GM12872 (cell line): Measurements from ENCODE around the gene AP1G2.

ENCODE experiments used
- TF ChIP-seq, protein P1 (sequence below): IDR thresholded peaks from 3 replicates; pipeline ENCODE4 v1.5.1; 2011; ENCODE audit warnings: low read depth, mild to moderate bottlenecking, low read length, moderate library complexity; ENCODE audit not compliant: insufficient read depth

AP1G2 gene, protein sequence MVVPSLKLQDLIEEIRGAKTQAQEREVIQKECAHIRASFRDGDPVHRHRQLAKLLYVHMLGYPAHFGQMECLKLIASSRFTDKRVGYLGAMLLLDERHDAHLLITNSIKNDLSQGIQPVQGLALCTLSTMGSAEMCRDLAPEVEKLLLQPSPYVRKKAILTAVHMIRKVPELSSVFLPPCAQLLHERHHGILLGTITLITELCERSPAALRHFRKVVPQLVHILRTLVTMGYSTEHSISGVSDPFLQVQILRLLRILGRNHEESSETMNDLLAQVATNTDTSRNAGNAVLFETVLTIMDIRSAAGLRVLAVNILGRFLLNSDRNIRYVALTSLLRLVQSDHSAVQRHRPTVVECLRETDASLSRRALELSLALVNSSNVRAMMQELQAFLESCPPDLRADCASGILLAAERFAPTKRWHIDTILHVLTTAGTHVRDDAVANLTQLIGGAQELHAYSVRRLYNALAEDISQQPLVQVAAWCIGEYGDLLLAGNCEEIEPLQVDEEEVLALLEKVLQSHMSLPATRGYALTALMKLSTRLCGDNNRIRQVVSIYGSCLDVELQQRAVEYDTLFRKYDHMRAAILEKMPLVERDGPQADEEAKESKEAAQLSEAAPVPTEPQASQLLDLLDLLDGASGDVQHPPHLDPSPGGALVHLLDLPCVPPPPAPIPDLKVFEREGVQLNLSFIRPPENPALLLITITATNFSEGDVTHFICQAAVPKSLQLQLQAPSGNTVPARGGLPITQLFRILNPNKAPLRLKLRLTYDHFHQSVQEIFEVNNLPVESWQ

DNA sequence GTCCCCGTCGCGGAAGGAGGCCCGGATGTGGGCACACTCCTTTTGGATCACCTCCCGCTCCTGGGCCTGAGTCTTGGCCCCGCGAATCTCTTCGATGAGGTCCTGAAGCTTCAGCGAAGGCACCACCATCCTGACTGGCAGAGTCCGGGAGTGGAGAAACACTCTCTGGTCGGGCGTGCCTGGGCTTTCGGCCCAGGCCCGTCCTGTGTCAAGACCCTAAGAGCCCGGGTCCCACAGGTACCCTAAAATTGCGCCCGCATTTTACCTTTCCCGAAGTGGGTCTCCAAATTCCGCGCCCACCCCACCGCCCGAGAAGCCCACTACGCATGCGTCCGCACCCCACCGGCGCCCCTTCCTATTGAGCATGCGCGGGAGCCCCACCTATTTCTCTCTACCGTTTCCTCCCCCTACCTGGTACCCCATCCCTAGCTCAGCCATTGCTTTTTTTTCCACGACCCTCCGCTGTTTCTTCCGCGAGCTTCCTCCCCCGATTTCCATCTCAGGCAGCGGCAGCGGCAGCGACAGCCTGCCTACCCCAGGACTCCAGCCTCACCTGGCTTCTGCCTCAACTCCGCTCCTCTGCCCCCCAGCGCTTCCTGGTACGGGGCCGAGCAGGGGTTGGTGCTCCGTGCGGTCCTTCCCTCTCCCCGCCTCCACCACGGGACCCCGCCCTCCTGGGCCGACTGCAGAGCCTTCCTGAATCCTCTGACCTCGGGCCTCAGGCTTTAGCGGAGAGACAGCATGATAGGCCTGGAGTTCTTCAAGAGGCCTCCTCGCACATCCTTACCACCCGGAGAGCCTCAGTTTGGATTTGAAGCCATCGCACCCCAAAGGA, at the start of gene AP1G2:
Gene AP1G2 (minus strand): TSS at position 606 of the 835 bp plus-strand sequence. CDS start 477 bp downstream, at position 129.
- TF ChIP-seq, protein P1, sequence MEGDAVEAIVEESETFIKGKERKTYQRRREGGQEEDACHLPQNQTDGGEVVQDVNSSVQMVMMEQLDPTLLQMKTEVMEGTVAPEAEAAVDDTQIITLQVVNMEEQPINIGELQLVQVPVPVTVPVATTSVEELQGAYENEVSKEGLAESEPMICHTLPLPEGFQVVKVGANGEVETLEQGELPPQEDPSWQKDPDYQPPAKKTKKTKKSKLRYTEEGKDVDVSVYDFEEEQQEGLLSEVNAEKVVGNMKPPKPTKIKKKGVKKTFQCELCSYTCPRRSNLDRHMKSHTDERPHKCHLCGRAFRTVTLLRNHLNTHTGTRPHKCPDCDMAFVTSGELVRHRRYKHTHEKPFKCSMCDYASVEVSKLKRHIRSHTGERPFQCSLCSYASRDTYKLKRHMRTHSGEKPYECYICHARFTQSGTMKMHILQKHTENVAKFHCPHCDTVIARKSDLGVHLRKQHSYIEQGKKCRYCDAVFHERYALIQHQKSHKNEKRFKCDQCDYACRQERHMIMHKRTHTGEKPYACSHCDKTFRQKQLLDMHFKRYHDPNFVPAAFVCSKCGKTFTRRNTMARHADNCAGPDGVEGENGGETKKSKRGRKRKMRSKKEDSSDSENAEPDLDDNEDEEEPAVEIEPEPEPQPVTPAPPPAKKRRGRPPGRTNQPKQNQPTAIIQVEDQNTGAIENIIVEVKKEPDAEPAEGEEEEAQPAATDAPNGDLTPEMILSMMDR = no peak

DNA sequence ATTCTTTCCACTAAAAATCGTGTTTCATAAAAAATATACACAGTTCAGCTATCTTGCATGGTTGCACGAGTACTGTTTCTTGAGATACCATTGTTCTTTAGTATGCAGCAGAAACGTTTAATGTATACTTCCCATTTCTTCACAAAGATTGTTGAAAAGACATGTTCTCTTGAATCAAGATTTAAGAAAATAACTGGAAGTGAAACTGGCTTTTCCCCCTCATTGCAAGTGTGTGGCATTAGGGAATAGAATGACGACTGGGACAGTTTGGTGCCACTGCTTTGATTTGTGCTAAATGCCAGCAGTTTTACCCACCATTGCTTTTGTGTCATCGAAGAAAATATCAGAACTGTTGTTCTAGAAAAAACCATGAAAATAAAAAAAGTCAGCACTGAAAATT, 48.3 kb upstream of the AP1G2 start:
- TF ChIP-seq, protein P1 = no peak

DNA sequence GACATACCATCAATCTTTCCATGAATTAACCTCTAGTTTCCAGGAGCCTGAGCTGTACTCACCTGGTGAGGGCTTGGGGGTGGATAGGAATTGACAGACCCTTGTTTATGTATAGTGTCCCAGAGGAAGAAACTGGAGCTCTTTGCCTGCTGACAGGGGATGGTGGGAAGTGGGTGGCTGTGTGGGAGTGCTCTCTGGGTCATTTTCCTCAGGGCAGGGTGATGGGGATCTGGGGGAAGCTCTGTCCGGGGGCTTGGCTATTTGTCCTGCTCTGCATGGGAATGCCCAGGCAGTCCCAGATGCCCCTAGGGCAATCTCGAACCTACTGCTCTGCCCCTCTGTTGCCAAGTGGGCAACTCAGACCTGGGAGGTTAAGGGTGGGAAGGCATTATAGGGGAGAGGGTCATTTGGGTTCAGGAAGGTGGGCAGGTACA, 46.8 kb upstream of the AP1G2 start:
- TF ChIP-seq, protein P1 = no peak

DNA sequence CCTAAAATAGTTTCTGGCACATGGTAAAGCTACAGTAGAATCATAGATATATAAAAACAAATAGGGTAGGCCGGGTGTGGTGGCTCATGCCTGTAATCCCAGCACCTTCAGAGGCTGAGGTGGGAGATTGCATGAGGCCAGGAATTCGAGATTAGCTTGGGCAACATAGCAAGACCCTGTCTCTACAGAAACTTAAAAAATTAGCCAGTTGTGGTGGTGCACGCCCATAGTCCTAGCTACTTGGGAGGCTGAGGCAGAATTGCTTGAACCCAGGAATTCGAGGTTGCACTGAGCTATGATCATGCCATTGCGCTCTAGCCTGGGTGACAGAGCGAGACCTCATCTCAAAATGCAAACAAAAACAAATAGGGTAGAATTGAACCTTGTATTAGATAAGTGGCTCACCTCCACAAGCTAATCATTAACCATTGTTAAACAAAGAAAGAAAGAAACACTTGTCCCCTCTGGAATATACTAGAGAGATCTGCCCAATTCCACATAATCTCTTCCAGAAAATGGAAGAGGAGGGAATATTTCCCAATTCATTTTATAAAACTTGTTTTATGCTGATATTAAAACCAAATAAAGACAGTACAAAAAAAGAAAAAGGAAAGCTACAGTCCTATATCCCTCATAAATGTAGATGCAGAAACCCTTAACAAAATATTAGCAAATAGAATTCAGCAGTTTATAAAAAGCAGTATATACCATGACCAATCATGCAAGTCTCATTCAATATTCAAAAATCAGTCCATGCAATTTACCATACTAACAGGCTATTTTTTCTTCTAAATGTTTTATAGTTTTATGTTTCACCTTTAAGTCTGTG, 45.9 kb upstream of the AP1G2 start:
- TF ChIP-seq, protein P1 = no peak

DNA sequence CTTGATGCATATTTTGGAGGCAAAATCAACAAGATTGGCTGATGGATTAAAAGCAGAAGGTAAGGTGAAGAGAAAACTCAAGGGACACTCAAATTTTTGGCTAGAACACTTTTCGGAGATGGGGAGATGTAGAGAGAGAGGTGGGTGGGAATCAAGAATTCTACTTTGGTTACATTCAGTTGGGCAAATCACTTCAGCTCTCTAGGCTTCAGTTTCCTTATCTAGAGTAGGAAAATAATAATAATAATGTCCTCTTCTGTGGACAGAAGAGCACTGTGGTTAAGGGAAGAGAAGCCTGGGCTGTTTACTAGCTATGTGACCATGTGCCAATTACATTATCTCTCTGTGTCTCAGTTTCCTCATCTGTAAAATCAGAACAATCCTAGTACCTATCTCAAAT, 45.2 kb upstream of the AP1G2 start:
- TF ChIP-seq, protein P1 = no peak

DNA sequence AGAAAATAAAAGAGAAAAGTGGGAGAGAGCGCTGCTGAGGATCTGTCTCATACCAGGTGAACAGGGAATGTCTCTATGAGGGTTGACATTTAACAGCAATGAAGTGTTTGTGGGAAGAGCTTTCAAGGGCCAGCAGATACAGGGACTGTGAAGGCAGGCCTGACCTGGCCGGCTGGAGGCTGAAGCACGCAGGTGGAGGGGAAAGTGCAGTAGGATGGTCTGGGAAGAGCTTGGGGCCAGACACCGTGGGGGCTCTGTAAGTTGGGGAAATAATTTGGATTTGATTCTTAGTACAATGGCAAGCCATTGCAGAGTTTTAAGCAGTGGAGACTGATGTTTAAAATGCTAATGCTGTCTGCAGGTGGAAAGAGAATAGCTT, 44.8 kb upstream of the AP1G2 start:
- TF ChIP-seq, protein P1 = no peak
